MCF 10A (cell line): Measurements from ENCODE around the gene SDE2. TPM values are rescaled to one million over a fixed set of nuclear protein-coding genes. Genes with fewer than 3 reads are reported as not detected.
A peak's percentile ranks its signal among the peaks of the same experiment; 100 is the strongest.
"Not testable (repeated sequence)": the region's sequence is repeated elsewhere in the genome, so short reads cannot be mapped to it uniquely, and the experiment has no call there.

Experiments used
- BruUV-seq: library from RNA; stranded (reverse); fragments of 400-500 nt; replicated peaks from 2 replicates; lab custom pipeline; 2021; lab: Mats Ljungman, UMichigan
- CTCF ChIA-PET: fragments of 300-600 bp; sonication (Branson Sonifier 250); formaldehyde crosslinking; extraction: SDS; loops from one replicate; lab custom pipeline; 2021; ENCODE audit warnings: antibody characterized with exemption, inconsistent platforms; lab: Yijun Ruan, JAX
- POLR2A ChIA-PET: fragments of 300-600, 350-650 bp; sonication (Branson Sonifier 250); formaldehyde crosslinking; extraction: SDS; loops from one replicate; lab custom pipeline; 2020; ENCODE audit warnings: antibody characterized with exemption, inconsistent platforms; lab: Yijun Ruan, JAX
- DNase-seq: peaks from one replicate; pipeline ENCODE4 v3.0.0-alpha.2; 2018; ENCODE audit not compliant: unreplicated experiment
- H3K27ac Mint-ChIP-seq: one replicate; pipeline ENCODE4 v1.8.0; 2022; ENCODE audit warnings: mild to moderate bottlenecking, low read depth, mixed read lengths; ENCODE audit not compliant: unreplicated experiment
- H3K27me3 Mint-ChIP-seq: one replicate; pipeline ENCODE4 v1.8.0; 2022; ENCODE audit warnings: mixed read lengths; ENCODE audit not compliant: insufficient read depth, unreplicated experiment
- H3K36me3 Mint-ChIP-seq: one replicate; pipeline ENCODE4 v1.8.0; 2022; ENCODE audit warnings: mild to moderate bottlenecking, moderate library complexity, mixed read lengths; ENCODE audit not compliant: insufficient read depth, unreplicated experiment
- H3K4me1 Mint-ChIP-seq: one replicate; pipeline ENCODE4 v1.8.0; 2022; ENCODE audit warnings: mixed read lengths; ENCODE audit not compliant: insufficient read depth, unreplicated experiment
- H3K4me3 Mint-ChIP-seq: one replicate; pipeline ENCODE4 v1.8.0; 2022; ENCODE audit warnings: mild to moderate bottlenecking, moderate library complexity, mixed read lengths; ENCODE audit not compliant: unreplicated experiment
- H3K9me3 Mint-ChIP-seq: one replicate; pipeline ENCODE4 v1.8.0; 2022; ENCODE audit warnings: mixed read lengths; ENCODE audit not compliant: unreplicated experiment
- CTCF ChIP-seq: fragments of 200-600 bp; IDR thresholded peaks from one replicate; pipeline ENCODE4 v1.8.0; 2022; ENCODE audit warnings: antibody characterized with exemption, mild to moderate bottlenecking; ENCODE audit not compliant: unreplicated experiment
- intact Hi-C: fragments of 100-400 bp; cut with micrococcal nuclease; formaldehyde crosslinking; loops from 2 replicates; pipeline ENCODE4 v1.14.1; 2022
- total RNA-seq: library from RNA; stranded (reverse); gene quantifications from 2 replicates; pipeline ENCODE4 v1.2.3, GENCODE V29; 2022

SDE2 gene
- total RNA-seq, 1 experiment from 2014 or later, result 59.3 TPM

- ChIA-PET CTCF (interaction anchor here (0.5 to 21.7 kb wide), 9 partner anchors 32 to 495 kb away, joined by 3 to 572 read pairs (median 11); partner anchors contain the start of genes LEFTY2, SRP9 and TMEM63A), POLR2A (interaction anchor here (0.6 to 5.2 kb wide), 13 partner anchors 10 to 493 kb away, joined by 3 to 38 read pairs (median 3); partner anchors contain the start of genes PYCR2, SRP9 and TMEM63A)
- intact Hi-C loops, result no loop called here
- no TSS peak for BruUV-seq
- Mint-ChIP-seq H3K27ac (peak overlapping the region; percentile 11), H3K4me3 (no peak overlapping the region), H3K27me3 (no peaks in the 10 kb centered on the region), H3K36me3 (peaks cover 11% of the 10 kb centered on the region), H3K9me3 (no peaks in the 10 kb centered on the region), H3K4me1 (peaks cover 5% of the 10 kb centered on the region)
- no peak for TF ChIP-seq CTCF
- no peak for DNase-seq
Measured at GRCh38 chr1:225973158-225973557, 26.0 kb downstream of the SDE2 start.

GRCh38 chr1:225972344-225973152, 26.6 kb downstream of the SDE2 start:
- no peak for DNase-seq
- intact Hi-C loops, result no loop called here
- Mint-ChIP-seq H3K9me3 (no peaks in the 10 kb centered on the region), H3K36me3 (peaks cover 7% of the 10 kb centered on the region), H3K27me3 (no peaks in the 10 kb centered on the region), H3K27ac (peak overlapping the region; percentile 11), H3K4me1 (peaks cover 5% of the 10 kb centered on the region), H3K4me3 (no peak overlapping the region)
- no TSS peak for BruUV-seq
- ChIA-PET POLR2A (interaction anchor here (0.6 to 5.2 kb wide), 11 partner anchors 10 to 492 kb away, joined by 3 to 38 read pairs (median 5); partner anchors contain the start of genes SRP9 and TMEM63A), CTCF (interaction anchor here (0.5 to 21.7 kb wide), 11 partner anchors 14 to 495 kb away, joined by 3 to 572 read pairs (median 5); partner anchors contain the start of gene SRP9)
- TF ChIP-seq CTCF, result no peak

GRCh38 chr1:225970592-225971157, 28.5 kb downstream of the SDE2 start:
- H3K36me3 Mint-ChIP-seq, intact Hi-C loops, H3K4me1 Mint-ChIP-seq, H3K4me3 Mint-ChIP-seq, H3K27me3 Mint-ChIP-seq, H3K27ac Mint-ChIP-seq, DNase-seq, BruUV-seq, H3K9me3 Mint-ChIP-seq: not testable (repeated sequence)
- POLR2A ChIA-PET, result interaction anchor here (0.8 to 3.5 kb wide), 4 partner anchors 17 to 316 kb away, joined by 3 to 13 read pairs (median 4); partner anchors contain the start of genes PYCR2 and SRP9
- CTCF ChIA-PET, result interaction anchor here (0.5 to 21.7 kb wide), 10 partner anchors 8 to 493 kb away, joined by 3 to 572 read pairs (median 4); partner anchors contain the start of gene TMEM63A

- DNase-seq, H3K9me3 Mint-ChIP-seq, H3K4me1 Mint-ChIP-seq, H3K27me3 Mint-ChIP-seq, intact Hi-C loops, H3K36me3 Mint-ChIP-seq, H3K27ac Mint-ChIP-seq, H3K4me3 Mint-ChIP-seq, BruUV-seq: not testable (repeated sequence)
- CTCF ChIA-PET, result interaction anchor here (0.7 to 21.7 kb wide), 7 partner anchors 9 to 492 kb away, joined by 3 to 572 read pairs (median 6); no protein-coding TSS in a partner anchor
- POLR2A ChIA-PET, result interaction anchor here (1.3 to 3.5 kb wide), 3 partner anchors 33 to 192 kb away, joined by 5 to 13 read pairs (median 5); partner anchors contain the start of genes PYCR2 and SRP9
Measured at GRCh38 chr1:225969751-225970150, 29.4 kb downstream of the SDE2 start.
